SU-DHL-6 (cell line): ENCODE measurements around the gene DHX38.
"Not testable (repeated sequence)": the region's sequence is repeated elsewhere in the genome, so short reads cannot be mapped to it uniquely, and the experiment has no call there.

Experiments used
- CTCF ChIP-seq: fragments of 200-600 bp; sonication (generic); IDR thresholded peaks from one replicate; pipeline ENCODE4 v1.5.1; 2017; ENCODE audit warnings: antibody characterized with exemption, mild to moderate bottlenecking, low read length, moderate library complexity; ENCODE audit not compliant: insufficient read depth, poor library complexity, severe bottlenecking
- EZH2phosphoT487 ChIP-seq: fragments of 200-600 bp; sonication (generic), shearing (Covaris generic); conservative IDR thresholded peaks from 2 replicates; pipeline ENCODE4 v1.6.1; 2018; ENCODE audit warnings: mild to moderate bottlenecking, antibody characterized with exemption, low read length, moderate library complexity, mixed read lengths

- TF ChIP-seq CTCF, EZH2phosphoT487: not testable (repeated sequence)
Observed at GRCh38 chr16:72075067-72075466, 18.6 kb upstream of the DHX38 start.
